ENCODE data around the gene SEPTIN6.

The SEPTIN6 gene

DNA sequence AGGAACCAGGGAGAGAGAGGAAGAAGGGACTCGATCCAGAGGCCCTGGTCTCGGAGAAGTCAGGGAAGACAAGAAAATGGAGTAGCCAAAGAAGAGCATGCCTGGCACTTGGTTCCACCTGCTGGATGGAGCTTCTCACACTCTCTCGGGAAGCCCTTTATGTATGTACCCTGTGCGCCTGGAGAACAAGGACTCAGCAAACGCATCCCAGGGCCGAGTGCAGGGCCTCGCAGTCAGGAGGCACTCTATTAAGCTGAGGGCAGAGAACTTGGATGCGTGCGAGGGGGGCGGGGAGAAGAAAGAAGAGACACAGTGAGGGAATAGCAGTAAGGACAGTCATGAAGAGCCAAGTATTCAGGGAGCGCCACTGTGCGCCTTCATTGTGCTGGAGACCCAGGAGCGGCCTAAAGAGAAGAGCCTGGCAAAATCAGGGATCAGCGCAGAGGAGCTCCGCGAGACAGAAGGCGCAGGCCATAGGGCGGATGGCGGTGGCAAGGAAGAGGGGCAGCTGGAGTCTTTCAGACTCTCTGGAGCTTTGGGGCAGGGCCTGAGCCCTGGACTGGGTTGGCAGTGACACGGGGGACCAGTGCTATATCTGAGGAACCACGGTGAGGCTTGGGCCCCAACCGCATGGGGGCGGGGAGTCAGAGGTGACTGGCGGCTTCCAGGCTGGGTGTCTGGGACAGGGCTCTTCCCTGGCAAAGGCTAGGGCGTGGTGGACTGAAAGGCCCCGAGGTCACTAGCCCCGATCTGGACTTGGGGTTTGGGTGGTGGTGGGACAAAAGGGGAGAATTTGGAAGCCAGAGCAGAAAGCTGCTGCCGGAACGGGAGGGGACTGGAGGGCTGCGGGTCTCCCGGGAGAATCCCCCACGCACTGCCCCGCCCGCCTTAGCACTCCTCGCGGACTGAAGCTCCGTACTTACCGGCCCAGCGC is 1.9 kb upstream of the SEPTIN6 start:
- Histone ChIP-seq H4K8ac (ENCODE audit: low read depth, low read length) (no peak overlapping the region), H3K18ac (ENCODE audit: low read length) (no peak overlapping the region), H3K4me2 (ENCODE audit: insufficient read depth, low read length, poor library complexity, severe bottlenecking) (peak overlapping the region; percentile 19), H3K9me3 (replicated peaks in 1 of 2; ENCODE audit: control insufficient read depth in 2 of 2, insufficient read depth in 1 of 2, low read depth in 1 of 2, low read length in 2 of 2) (no peaks in the 10 kb centered on the region), H3K27ac (replicated peaks; ENCODE audit: low read length) (no peak overlapping the region), H3K4me3 (ENCODE audit: low read length in 2 of 2) (no peak overlapping the region), H2BK120ac (ENCODE audit: low read depth, low read length) (no peak overlapping the region), H3K36me3 (replicated peaks in 1 of 2; ENCODE audit: control insufficient read depth in 2 of 2, insufficient read depth in 2 of 2, low read length in 2 of 2) (no peaks in the 10 kb centered on the region), H3K27me3 (ENCODE audit: control insufficient read depth in 3 of 3, insufficient read depth in 3 of 3, low read depth in 1 of 3, low read length in 3 of 3) (peaks cover 0 to 11% (median 0%) of the 10 kb centered on the region in 3 experiments), H3K23ac (ENCODE audit: low read depth, low read length, poor library complexity) (no peak overlapping the region), H2BK12ac (ENCODE audit: low read length) (no peak overlapping the region), H4K91ac (ENCODE audit: low read depth, low read length, poor library complexity) (no peak overlapping the region), H2AFZ (ENCODE audit: low read length) (peak overlapping the region; percentile 91), H2BK5ac (ENCODE audit: low read length) (no peak overlapping the region), H3K9ac (ENCODE audit: low read depth, low read length, poor library complexity) (no peak overlapping the region), H3K14ac (ENCODE audit: low read length) (no peak overlapping the region), H2BK15ac (ENCODE audit: low read length) (no peak overlapping the region), H3K4me1 (ENCODE audit: control insufficient read depth in 2 of 2, insufficient read depth in 1 of 2, low read depth in 1 of 2, low read length in 2 of 2) (peaks cover 1 to 2% of the 10 kb centered on the region in 2 donors), H3K4ac (ENCODE audit: low read length) (no peak overlapping the region), H3K79me1 (ENCODE audit: low read depth, low read length) (no peaks in the 10 kb centered on the region), H2AK5ac (ENCODE audit: low read depth, low read length) (no peak overlapping the region)
- DNase-seq (ENCODE audit: low spot score): no peak
- WGBS, 2 donors (ENCODE audit: extremely low coverage in 2 of 2, insufficient read length in 2 of 2, insufficient replicate concordance in 1 of 2): no CpG with 5 or more reads among the region's 39 CpGs

DNA sequence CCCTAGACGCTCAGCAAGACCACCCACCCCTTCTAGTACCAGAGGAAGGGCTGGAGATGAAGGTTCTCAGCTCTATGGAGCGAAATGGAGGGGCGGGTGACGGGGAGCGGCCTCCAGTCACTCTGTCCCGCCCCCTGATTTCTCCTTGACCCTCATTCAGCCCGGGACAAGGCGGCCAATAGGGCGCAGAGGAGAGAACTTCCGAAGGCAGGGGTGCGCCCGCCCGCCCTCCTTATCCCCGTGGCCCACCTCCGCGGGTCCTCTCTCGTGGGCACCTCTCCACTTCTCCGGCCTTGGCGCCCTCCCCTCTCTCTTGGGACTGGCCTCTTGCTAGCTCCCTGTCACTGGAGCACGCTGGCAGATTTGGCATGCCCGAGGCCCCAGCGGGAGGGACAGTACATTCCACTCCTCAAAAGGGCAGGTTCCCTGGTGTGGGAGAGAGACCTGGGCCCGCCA is 1.1 kb upstream of the SEPTIN6 start:
- peak overlapping the region; percentile 73 to 78 for H3K4me3 ChIP-seq (ENCODE audit: low read length in 2 of 2)
- H3K27me3 ChIP-seq (ENCODE audit: control insufficient read depth in 3 of 3, insufficient read depth in 3 of 3, low read depth in 1 of 3, low read length in 3 of 3): peaks cover 0 to 11% (median 0%) of the 10 kb centered on the region in 3 experiments
- peak overlapping the region; percentile 44 for H3K9ac ChIP-seq (ENCODE audit: low read depth, low read length, poor library complexity)
- H4K8ac ChIP-seq (ENCODE audit: low read depth, low read length): no peak overlapping the region
- WGBS, 2 donors (ENCODE audit: extremely low coverage in 2 of 2, insufficient read length in 2 of 2, insufficient replicate concordance in 1 of 2): no CpG with 5 or more reads among the region's 23 CpGs
- no peak overlapping the region for H4K91ac ChIP-seq (ENCODE audit: low read depth, low read length, poor library complexity)
- no peaks in the 10 kb centered on the region for H3K9me3 ChIP-seq (replicated peaks in 1 of 2; ENCODE audit: control insufficient read depth in 2 of 2, insufficient read depth in 1 of 2, low read depth in 1 of 2, low read length in 2 of 2)
- H3K4me1 ChIP-seq (ENCODE audit: control insufficient read depth in 2 of 2, insufficient read depth in 1 of 2, low read depth in 1 of 2, low read length in 2 of 2): peaks cover 1 to 2% of the 10 kb centered on the region in 2 donors
- H3K4ac ChIP-seq (ENCODE audit: low read length): no peak overlapping the region
- H3K18ac ChIP-seq (ENCODE audit: low read length): peak overlapping the region; percentile 64
- peak overlapping the region; percentile 91 for H2AFZ ChIP-seq (ENCODE audit: low read length)
- H3K4me2 ChIP-seq (ENCODE audit: insufficient read depth, low read length, poor library complexity, severe bottlenecking): peak overlapping the region; percentile 57
- H3K79me1 ChIP-seq (ENCODE audit: low read depth, low read length): no peaks in the 10 kb centered on the region
- no peak overlapping the region for H3K14ac ChIP-seq (ENCODE audit: low read length)
- H2BK120ac ChIP-seq (ENCODE audit: low read depth, low read length): no peak overlapping the region
- H2AK5ac ChIP-seq (ENCODE audit: low read depth, low read length): no peak overlapping the region
- H3K23ac ChIP-seq (ENCODE audit: low read depth, low read length, poor library complexity): no peak overlapping the region
- H2BK5ac ChIP-seq (ENCODE audit: low read length): no peak overlapping the region
- no peaks in the 10 kb centered on the region for H3K36me3 ChIP-seq (replicated peaks in 1 of 2; ENCODE audit: control insufficient read depth in 2 of 2, insufficient read depth in 2 of 2, low read length in 2 of 2)
- no peak overlapping the region for H3K27ac ChIP-seq (replicated peaks; ENCODE audit: low read length)
- H2BK12ac ChIP-seq (ENCODE audit: low read length): no peak overlapping the region
- no peak overlapping the region for H2BK15ac ChIP-seq (ENCODE audit: low read length)
- no peak for DNase-seq (ENCODE audit: low spot score)

DNA sequence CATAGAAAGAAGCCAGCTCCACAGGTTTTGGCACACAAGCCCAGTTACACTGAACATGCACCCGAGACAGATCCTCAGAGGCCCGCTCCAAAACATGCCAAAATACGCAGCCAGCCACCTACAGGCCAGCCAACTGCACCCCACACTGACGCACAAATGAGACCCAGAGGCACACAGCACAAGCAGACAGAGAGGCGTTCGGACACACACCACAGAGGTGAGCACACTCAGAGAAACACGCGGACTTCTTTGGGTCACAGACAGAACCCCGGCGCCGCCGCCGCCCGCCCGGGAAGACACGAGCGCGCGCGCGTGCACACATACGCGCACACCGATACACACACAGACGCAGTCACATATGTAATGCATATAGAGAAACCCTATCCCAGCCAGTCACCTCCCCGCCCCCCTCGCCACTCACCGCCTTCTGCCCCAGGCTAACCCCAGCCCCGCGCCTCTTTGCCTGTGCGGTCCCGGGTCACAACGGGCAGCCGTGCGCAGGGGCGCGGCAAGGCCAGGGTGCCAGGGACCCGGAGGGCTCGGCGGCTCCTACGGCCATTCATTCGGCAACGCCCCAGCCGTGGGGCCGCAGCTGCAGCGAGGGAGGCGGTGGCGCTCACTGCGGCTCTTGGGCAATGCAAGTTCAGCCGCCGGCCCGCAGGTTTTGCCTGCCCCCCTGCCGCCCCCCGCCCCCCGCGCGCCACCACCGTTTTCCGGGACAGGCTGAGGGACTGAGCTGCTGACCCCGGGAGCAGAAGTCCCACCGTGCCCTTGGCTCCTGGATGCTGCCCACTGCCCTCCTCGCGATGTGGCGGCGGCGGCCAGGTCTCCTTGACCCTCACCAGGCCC is 553 bp downstream of the SEPTIN6 start:
- no peaks in the 10 kb centered on the region for H3K9me3 ChIP-seq (replicated peaks in 1 of 2; ENCODE audit: control insufficient read depth in 2 of 2, insufficient read depth in 1 of 2, low read depth in 1 of 2, low read length in 2 of 2)
- peak overlapping the region; percentile 77 for H3K4me2 ChIP-seq (ENCODE audit: insufficient read depth, low read length, poor library complexity, severe bottlenecking)
- H2BK15ac ChIP-seq (ENCODE audit: low read length): no peak overlapping the region
- H3K14ac ChIP-seq (ENCODE audit: low read length): no peak overlapping the region
- peak overlapping the region; percentile 57 for H3K18ac ChIP-seq (ENCODE audit: low read length)
- H4K91ac ChIP-seq (ENCODE audit: low read depth, low read length, poor library complexity): no peak overlapping the region
- H3K23ac ChIP-seq (ENCODE audit: low read depth, low read length, poor library complexity): peak overlapping the region; percentile 31
- H2BK5ac ChIP-seq (ENCODE audit: low read length): no peak overlapping the region
- no peak overlapping the region for H4K8ac ChIP-seq (ENCODE audit: low read depth, low read length)
- H3K27ac ChIP-seq (replicated peaks; ENCODE audit: low read length): no peak overlapping the region
- WGBS, 2 donors (ENCODE audit: extremely low coverage in 2 of 2, insufficient read length in 2 of 2, insufficient replicate concordance in 1 of 2): no CpG with 5 or more reads among the region's 66 CpGs
- no peak overlapping the region for H2BK120ac ChIP-seq (ENCODE audit: low read depth, low read length)
- peaks cover 0 to 11% (median 0%) of the 10 kb centered on the region in 3 experiments for H3K27me3 ChIP-seq (ENCODE audit: control insufficient read depth in 3 of 3, insufficient read depth in 3 of 3, low read depth in 1 of 3, low read length in 3 of 3)
- H2AK5ac ChIP-seq (ENCODE audit: low read depth, low read length): no peak overlapping the region
- peak overlapping the region; percentile 91 for H2AFZ ChIP-seq (ENCODE audit: low read length)
- H3K4me1 ChIP-seq (ENCODE audit: control insufficient read depth in 2 of 2, insufficient read depth in 1 of 2, low read depth in 1 of 2, low read length in 2 of 2): peaks cover 1 to 2% of the 10 kb centered on the region in 2 donors
- H3K79me1 ChIP-seq (ENCODE audit: low read depth, low read length): no peaks in the 10 kb centered on the region
- no peak overlapping the region for H3K4ac ChIP-seq (ENCODE audit: low read length)
- peak overlapping the region; percentile 86 for H3K9ac ChIP-seq (ENCODE audit: low read depth, low read length, poor library complexity)
- DNase-seq (ENCODE audit: low spot score): no peak
- H3K4me3 ChIP-seq (ENCODE audit: low read length in 2 of 2): peak overlapping the region; percentile 73 to 93
- no peak overlapping the region for H2BK12ac ChIP-seq (ENCODE audit: low read length)
- H3K36me3 ChIP-seq (replicated peaks in 1 of 2; ENCODE audit: control insufficient read depth in 2 of 2, insufficient read depth in 2 of 2, low read length in 2 of 2): no peaks in the 10 kb centered on the region
